Ishikawa (cell line): Measurements from ENCODE around the gene CALN1.

Source experiments
- CEBPB ChIP-seq: IDR thresholded peaks from 2 replicates; pipeline ENCODE4 v1.6.1; 2012
- CREB1 ChIP-seq: IDR thresholded peaks from 2 replicates; pipeline ENCODE4 v1.6.1; 2012; ENCODE audit warnings: low read depth
- EGR1 ChIP-seq: IDR thresholded peaks from 2 replicates; pipeline ENCODE4 v1.6.1; 2012
- EP300 ChIP-seq: IDR thresholded peaks from 2 replicates; pipeline ENCODE4 v1.6.1; 2012; ENCODE audit warnings: borderline replicate concordance
- FOXM1 ChIP-seq: IDR thresholded peaks from 2 replicates; pipeline ENCODE4 v1.6.1; 2012; ENCODE audit warnings: low read depth, borderline replicate concordance
- NFIC ChIP-seq: IDR thresholded peaks from 2 replicates; pipeline ENCODE4 v1.6.1; 2012
- RAD21 ChIP-seq: IDR thresholded peaks from 2 replicates; pipeline ENCODE4 v1.6.1; 2012; ENCODE audit warnings: low read depth
- TAF1 ChIP-seq: IDR thresholded peaks from 2 replicates; pipeline ENCODE4 v1.6.1; 2012; ENCODE audit warnings: low read depth, mild to moderate bottlenecking
- TCF12 ChIP-seq: IDR thresholded peaks from 2 replicates; pipeline ENCODE4 v1.6.1; 2012; ENCODE audit warnings: low read depth
- TEAD4 ChIP-seq: IDR thresholded peaks from 2 replicates; pipeline ENCODE4 v1.6.1; 2012
- YY1 ChIP-seq: IDR thresholded peaks from 2 replicates; pipeline ENCODE4 v1.6.1; 2012; ENCODE audit warnings: low read depth
- ZBTB7A ChIP-seq: IDR thresholded peaks from 2 replicates; pipeline ENCODE4 v1.6.1; 2012; ENCODE audit warnings: low read depth
- TF ChIP-seq, protein P1 (sequence below): IDR thresholded peaks from 2 replicates; pipeline ENCODE4 v1.6.1; 2012; ENCODE audit warnings: low read depth, mild to moderate bottlenecking
- TF ChIP-seq, protein P2 (sequence below): IDR thresholded peaks from 2 replicates; pipeline ENCODE4 v1.6.1; 2012
- TF ChIP-seq, protein P3 (sequence below): IDR thresholded peaks from 2 replicates; pipeline ENCODE4 v1.6.1; 2012

The CALN1 gene

DNA sequence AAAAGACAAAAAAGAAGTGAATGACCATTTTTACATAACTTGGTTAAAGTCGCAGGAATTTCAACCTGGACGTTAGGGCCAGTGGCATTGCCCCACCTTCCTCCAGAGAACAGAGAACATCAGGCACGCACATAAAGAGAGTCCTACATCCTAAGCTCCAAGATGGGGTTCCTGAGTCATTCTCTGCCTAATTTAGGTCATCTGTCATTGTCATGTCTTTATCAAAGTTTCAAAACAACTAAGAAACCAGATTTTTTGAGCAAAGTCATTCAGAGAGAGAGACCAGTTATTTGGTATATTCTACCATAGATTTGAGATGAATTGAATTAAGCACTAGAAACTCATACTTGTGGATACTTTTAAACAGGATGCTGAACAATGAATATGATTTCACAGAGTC, 241.7 kb downstream of the CALN1 start:
- TF ChIP-seq CREB1 = no peak
- TF ChIP-seq FOXM1 = no peak

DNA sequence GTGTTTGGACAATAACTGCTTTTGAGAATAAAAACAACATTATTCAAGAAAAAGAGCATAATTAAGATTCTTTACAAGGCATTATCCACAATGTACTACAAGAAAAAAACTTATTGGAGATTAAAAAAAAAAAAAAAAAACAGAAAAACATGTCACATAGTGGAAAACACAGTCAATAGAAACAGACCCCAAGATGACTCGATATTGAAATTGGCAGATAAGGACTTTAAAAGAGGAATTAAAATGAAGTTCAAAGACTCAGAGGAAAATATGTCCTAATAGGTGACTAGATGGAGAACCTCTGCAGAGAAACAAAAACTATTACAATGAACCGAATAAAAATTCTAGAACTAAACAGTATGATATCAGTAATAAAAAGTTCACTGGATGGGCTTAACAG, 248.9 kb downstream of the CALN1 start:
- TF ChIP-seq NFIC (no peak), TEAD4 (no peak), ZBTB7A (no peak), EP300 (no peak), CEBPB (no peak), EGR1 (no peak), YY1 (no peak)
- TF ChIP-seq, protein P1, sequence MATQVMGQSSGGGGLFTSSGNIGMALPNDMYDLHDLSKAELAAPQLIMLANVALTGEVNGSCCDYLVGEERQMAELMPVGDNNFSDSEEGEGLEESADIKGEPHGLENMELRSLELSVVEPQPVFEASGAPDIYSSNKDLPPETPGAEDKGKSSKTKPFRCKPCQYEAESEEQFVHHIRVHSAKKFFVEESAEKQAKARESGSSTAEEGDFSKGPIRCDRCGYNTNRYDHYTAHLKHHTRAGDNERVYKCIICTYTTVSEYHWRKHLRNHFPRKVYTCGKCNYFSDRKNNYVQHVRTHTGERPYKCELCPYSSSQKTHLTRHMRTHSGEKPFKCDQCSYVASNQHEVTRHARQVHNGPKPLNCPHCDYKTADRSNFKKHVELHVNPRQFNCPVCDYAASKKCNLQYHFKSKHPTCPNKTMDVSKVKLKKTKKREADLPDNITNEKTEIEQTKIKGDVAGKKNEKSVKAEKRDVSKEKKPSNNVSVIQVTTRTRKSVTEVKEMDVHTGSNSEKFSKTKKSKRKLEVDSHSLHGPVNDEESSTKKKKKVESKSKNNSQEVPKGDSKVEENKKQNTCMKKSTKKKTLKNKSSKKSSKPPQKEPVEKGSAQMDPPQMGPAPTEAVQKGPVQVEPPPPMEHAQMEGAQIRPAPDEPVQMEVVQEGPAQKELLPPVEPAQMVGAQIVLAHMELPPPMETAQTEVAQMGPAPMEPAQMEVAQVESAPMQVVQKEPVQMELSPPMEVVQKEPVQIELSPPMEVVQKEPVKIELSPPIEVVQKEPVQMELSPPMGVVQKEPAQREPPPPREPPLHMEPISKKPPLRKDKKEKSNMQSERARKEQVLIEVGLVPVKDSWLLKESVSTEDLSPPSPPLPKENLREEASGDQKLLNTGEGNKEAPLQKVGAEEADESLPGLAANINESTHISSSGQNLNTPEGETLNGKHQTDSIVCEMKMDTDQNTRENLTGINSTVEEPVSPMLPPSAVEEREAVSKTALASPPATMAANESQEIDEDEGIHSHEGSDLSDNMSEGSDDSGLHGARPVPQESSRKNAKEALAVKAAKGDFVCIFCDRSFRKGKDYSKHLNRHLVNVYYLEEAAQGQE = no peak
- TF ChIP-seq, protein P2, sequence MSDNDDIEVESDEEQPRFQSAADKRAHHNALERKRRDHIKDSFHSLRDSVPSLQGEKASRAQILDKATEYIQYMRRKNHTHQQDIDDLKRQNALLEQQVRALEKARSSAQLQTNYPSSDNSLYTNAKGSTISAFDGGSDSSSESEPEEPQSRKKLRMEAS = no peak

GRCh38 chr7:72161534-72161933, 250.6 kb downstream of the CALN1 start:
- no peak for TF ChIP-seq TCF12
- TF ChIP-seq RAD21 = 0 out of 2 replicates have a peak, but pooled peaks have one; percentile 1

DNA sequence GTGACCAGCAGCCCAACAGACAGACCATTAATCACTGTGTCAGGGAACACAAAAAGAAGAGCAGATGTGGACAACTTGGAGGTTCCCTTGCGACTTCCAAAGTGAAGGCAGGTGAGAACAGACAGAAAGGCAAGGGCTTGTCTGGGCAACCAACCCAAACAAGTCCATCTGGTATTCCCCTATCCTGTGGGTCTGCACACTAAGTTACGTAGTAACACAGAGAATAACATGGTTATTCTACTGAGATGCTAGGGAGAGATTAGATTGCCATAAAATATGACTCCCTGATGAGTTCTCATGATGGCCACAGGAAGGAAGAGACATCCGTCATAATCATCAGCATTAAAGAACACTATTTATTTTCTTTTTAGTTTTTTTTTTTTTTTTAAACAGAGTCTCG, 252.2 kb downstream of the CALN1 start:
- TF ChIP-seq EGR1 = no peak
- no peak for TF ChIP-seq FOXM1
- TF ChIP-seq YY1 = no peak
- no peak for TF ChIP-seq TCF12
- TF ChIP-seq, protein P3, sequence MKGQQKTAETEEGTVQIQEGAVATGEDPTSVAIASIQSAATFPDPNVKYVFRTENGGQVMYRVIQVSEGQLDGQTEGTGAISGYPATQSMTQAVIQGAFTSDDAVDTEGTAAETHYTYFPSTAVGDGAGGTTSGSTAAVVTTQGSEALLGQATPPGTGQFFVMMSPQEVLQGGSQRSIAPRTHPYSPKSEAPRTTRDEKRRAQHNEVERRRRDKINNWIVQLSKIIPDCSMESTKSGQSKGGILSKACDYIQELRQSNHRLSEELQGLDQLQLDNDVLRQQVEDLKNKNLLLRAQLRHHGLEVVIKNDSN = no peak
- TF ChIP-seq, protein P2 = no peak
- no peak for TF ChIP-seq NFIC
- no peak for TF ChIP-seq RAD21
- no peak for TF ChIP-seq TEAD4
- TF ChIP-seq, protein P1 = no peak
- TF ChIP-seq ZBTB7A = no peak
- no peak for TF ChIP-seq EP300
- no peak for TF ChIP-seq CEBPB
- no peak for TF ChIP-seq CREB1
- no peak for TF ChIP-seq TAF1

GRCh38 chr7:72156671-72157070, 255.5 kb downstream of the CALN1 start:
- TF ChIP-seq RAD21 (no peak), NFIC (no peak), ZBTB7A (no peak), FOXM1 (no peak), TEAD4 (no peak), EGR1 (no peak), EP300 (no peak), TAF1 (no peak), CEBPB (no peak), YY1 (no peak), TCF12 (no peak)
- TF ChIP-seq, protein P2 = no peak
- TF ChIP-seq, protein P1 = no peak
- TF ChIP-seq, protein P3 = no peak
